Heart right ventricle (tissue), 16 donors: Measurements from ENCODE around the gene DNMT3A. TPM values are rescaled to one million over a fixed set of nuclear protein-coding genes. Genes with fewer than 3 reads are reported as not detected.

ENCODE experiments used
- ATAC-seq, 8 donors: fragments of 200-7000 bp; cut with Tn5 transposase; one replicate each; pipeline ENCODE4 v1.9.1; 2020; ENCODE audit warnings: mild to moderate bottlenecking in 8 of 8, moderate library complexity in 8 of 8, moderate number of reproducible peaks in 1 of 8
- DNase-seq, 2 donors: peaks; one replicate each; pipeline ENCODE4 v3.0.0-alpha.2; 2020
- H3K27ac ChIP-seq, 10 donors: fragments of 200-600 bp; sonication (generic) in 2 of 10; one replicate each; pipeline versions ENCODE4 v1.5.0 to v1.8.0; 2020 to 2022; ENCODE audit warnings: mild to moderate bottlenecking in 3 of 10
- H3K27me3 ChIP-seq, 7 donors: fragments of 200-600 bp; one replicate each; pipeline ENCODE4 v1.8.0; 2021 to 2022; ENCODE audit warnings: mild to moderate bottlenecking in 2 of 7
- H3K36me3 ChIP-seq, 9 donors: fragments of 200-600 bp; sonication (generic) in 1 of 9; one replicate each; pipeline versions ENCODE4 v1.5.0 to v1.8.0; 2020 to 2022; ENCODE audit warnings: mild to moderate bottlenecking in 2 of 9
- H3K4me1 ChIP-seq, 9 donors: fragments of 200-600 bp; sonication (generic) in 1 of 9; one replicate each; pipeline versions ENCODE4 v1.5.0 to v1.8.0; 2020 to 2022; ENCODE audit warnings: mild to moderate bottlenecking in 4 of 9
- H3K4me3 ChIP-seq, 10 donors: fragments of 200-600 bp; sonication (generic) in 2 of 10; one replicate each; pipeline versions ENCODE4 v1.5.0 to v1.8.0; 2020 to 2022; ENCODE audit warnings: mild to moderate bottlenecking in 7 of 10, moderate library complexity in 2 of 10
- H3K9me3 ChIP-seq, 11 donors: fragments of 200-600 bp in 10 of 11; sonication (generic) in 2 of 11; one replicate each; pipeline versions ENCODE4 v1.5.0 to v1.8.0; 2013 to 2022; ENCODE audit warnings: mild to moderate bottlenecking in 2 of 11, control low read depth in 1 of 11, moderate library complexity in 1 of 11
- CTCF ChIP-seq, 9 donors: fragments of 200-600 bp; sonication (generic) in 2 of 9; IDR thresholded peaks; one replicate each; pipeline versions ENCODE4 v1.5.0 to v1.8.0; 2021 to 2022; ENCODE audit warnings: antibody characterized with exemption in 9 of 9, mild to moderate bottlenecking in 5 of 9, moderate library complexity in 1 of 9
- WGBS, 2 donors: extraction: QIAGEN DNeasy Blood & Tissue Kit; methylation state at CpG; one replicate each; pipeline ENCODE4 v1.1.7; 2013; ENCODE audit warnings: inconsistent platforms in 1 of 2; 5-methylcytosine and 5-hydroxymethylcytosine counted together
- intact Hi-C, 10 donors: fragments of 100-400 bp; cut with DNase I; formaldehyde crosslinking; loops; one replicate each; pipeline versions ENCODE4 v1.11.1 to v1.14.2; 2022
- polyA plus RNA-seq, 2 donors: library from polyadenylated mRNA; stranded (reverse); fragments of 200-250 nt; gene quantifications; one replicate each; pipeline ENCODE4 v1.2.3, GENCODE V29; 2013
- total RNA-seq, 10 donors: library from RNA; stranded (reverse); fragmentation: NEBNext Ultra II Directional in 3 of 10; extraction: Animal tissue kit (Norgen Biotek cat#: 25700) in 3 of 10; gene quantifications; one replicate each; pipeline versions ENCODE4 v1.2.1 to v1.2.4, GENCODE V29; 2021 to 2023
- donor health status: Arrhythmogenic right ventricular cardiomyopathy.
- donor health status: ischemic (EF 13 %, LVEDD 7.1; RV severe dilation, severe dysfunction).
- donor health status: healthy with polysubstance abuse.
- donor health status: DM: no; HTN: yes; CAD: no.
- donor health status: DM: no; HTN: no; CAD: no.
- donor health status: ischemic (EF 25% LVEDD 6.9; RV normal size, moderate dysfunction).
- donor health status: ischemic (EF 25% LVEDD 5.7; RV mildly dilated, moderate dysfunction).
- donor health status: healthy.
- donor health status: DM: yes; HTN: yes; CAD: no.
- donor health status: Ischemic cardiomyopathy.
- donor health status: ischemic (EF 35%, LVEDD 5.7; RV mildly dilated, moderate dysfunction).
- donor health status: nonischemic (EF 11% LVEDD 7.7; RV severe dilation, severe dysfunction).
- donor health status: DM: yes; HTN: yes; CAD: no.
- donor health status: PGD.
- donor health status: ischemic (EF 29% LVEDD 5.4; RV normal size, mild dysfunction).
- donor health status: nonischemic (EF 23%, LVEDD 6.1; RV moderate dilation, normal function).

DNMT3A gene
- total and polyA plus RNA-seq, 12 donors, result 4.7 to 23.7 (median 19.3) TPM

GRCh38 chr2:25380586-25381375 is 39.1 kb upstream of the DNMT3A start:
- no peaks in the 10 kb centered on the region for H3K27me3 ChIP-seq
- ATAC-seq (no peak), DNase-seq (no peak)
- H3K36me3 ChIP-seq, result no peaks in the 10 kb centered on the region
- WGBS, 2 donors, result 84 to 90% methylated on average over 12 of the region's 12 CpGs
- H3K27ac ChIP-seq, result no peak overlapping the region
- peaks cover 6 to 40% (median 14%) of the 10 kb centered on the region in 9 donors for H3K4me1 ChIP-seq
- H3K9me3 ChIP-seq, result no peaks in the 10 kb centered on the region
- intact Hi-C loops, result loop anchor here in 3 of 10 donors (5.0 to 10.0 kb wide), 2 partner anchors 134 to 228 kb away; no protein-coding TSS in a partner anchor
- TF ChIP-seq CTCF (IDR thresholded peaks at IDR 0.05), result no peak
- H3K4me3 ChIP-seq, result no peak overlapping the region

GRCh38 chr2:25380023-25380422 is 38.3 kb upstream of the DNMT3A start:
- TF ChIP-seq CTCF (IDR thresholded peaks at IDR 0.05), result no peak
- no peak for DNase-seq
- Histone ChIP-seq H3K27me3 (no peaks in the 10 kb centered on the region), H3K36me3 (no peaks in the 10 kb centered on the region), H3K4me1 (peaks cover 6 to 40% (median 14%) of the 10 kb centered on the region in 9 donors), H3K4me3 (no peak overlapping the region), H3K27ac (no peak overlapping the region), H3K9me3 (no peaks in the 10 kb centered on the region)
- WGBS, 2 donors, result 96% methylated on average over 5 of the region's 5 CpGs
- intact Hi-C loops, result loop anchor here in 3 of 10 donors (5.0 to 10.0 kb wide), 2 partner anchors 135 to 228 kb away; no protein-coding TSS in a partner anchor
- no peak for ATAC-seq

GRCh38 chr2:25379535-25379934 is 37.8 kb upstream of the DNMT3A start:
- Histone ChIP-seq H3K4me1 (peaks cover 6 to 40% (median 14%) of the 10 kb centered on the region in 9 donors), H3K36me3 (no peaks in the 10 kb centered on the region), H3K27me3 (no peaks in the 10 kb centered on the region), H3K9me3 (no peaks in the 10 kb centered on the region), H3K27ac (no peak overlapping the region), H3K4me3 (no peak overlapping the region)
- intact Hi-C loops, result loop anchor here in 4 of 10 donors (5.0 to 10.0 kb wide), 4 partner anchors 37 to 145 kb away; partner anchors contain the start of gene DNMT3A (in 1 of the 4)
- TF ChIP-seq CTCF (IDR thresholded peaks at IDR 0.05), result no peak
- no peak for DNase-seq
- WGBS, 2 donors, result 92 to 94% methylated on average over 6 of the region's 6 CpGs
- ATAC-seq, result no peak

- ATAC-seq (no peak), DNase-seq (no peak)
- Histone ChIP-seq H3K36me3 (no peaks in the 10 kb centered on the region), H3K4me1 (peaks cover 6 to 40% (median 14%) of the 10 kb centered on the region in 9 donors), H3K4me3 (no peak overlapping the region), H3K27ac (no peak overlapping the region), H3K9me3 (no peaks in the 10 kb centered on the region), H3K27me3 (no peaks in the 10 kb centered on the region)
- 83 to 90% methylated on average over 10 of the region's 10 CpGs for WGBS, 2 donors
- intact Hi-C loops, result loop anchor here in 4 of 10 donors (5.0 to 10.0 kb wide), 4 partner anchors 37 to 146 kb away; partner anchors contain the start of gene DNMT3A (in 1 of the 4)
- no peak for TF ChIP-seq CTCF (IDR thresholded peaks at IDR 0.05)
Measured at GRCh38 chr2:25378731-25379490, 37.2 kb upstream of the DNMT3A start.
